HepG2 (cell line): ENCODE measurements around the gene PXDC1. TPM values are rescaled to one million over a fixed set of nuclear protein-coding genes. Genes with fewer than 3 reads are reported as not detected.
A peak's percentile ranks its signal among the peaks of the same experiment; 100 is the strongest.

Experiments used
- CBFB ChIP-seq: sonication (generic); formaldehyde crosslinking; IDR thresholded peaks from 2 replicates; pipeline ENCODE4 v1.4.0; 2020; ENCODE audit warnings: missing genetic modification reagents
- ETS1 ChIP-seq: sonication (generic); formaldehyde crosslinking; IDR thresholded peaks from 2 replicates; pipeline ENCODE4 v1.4.0; 2020; ENCODE audit warnings: missing genetic modification reagents
- GFI1 ChIP-seq: sonication (generic); formaldehyde crosslinking; IDR thresholded peaks from 2 replicates; pipeline ENCODE4 v1.5.0; 2020; ENCODE audit warnings: missing genetic modification reagents, mild to moderate bottlenecking, borderline replicate concordance
- HDAC1 ChIP-seq: sonication (generic); formaldehyde crosslinking; IDR thresholded peaks from 2 replicates; pipeline ENCODE4 v1.5.1; 2020; ENCODE audit warnings: mild to moderate bottlenecking, missing genetic modification reagents
- HES4 ChIP-seq: sonication (generic); formaldehyde crosslinking; IDR thresholded peaks from 2 replicates; pipeline ENCODE4 v1.9.0; 2021; ENCODE audit warnings: mild to moderate bottlenecking, missing genetic modification reagents, borderline replicate concordance
- HOXA5 ChIP-seq: sonication (generic); formaldehyde crosslinking; IDR thresholded peaks from 2 replicates; pipeline ENCODE4 v1.4.0; 2020; ENCODE audit warnings: missing genetic modification reagents
- IKZF5 ChIP-seq: IDR thresholded peaks from 2 replicates; pipeline ENCODE4 v1.6.1; 2018; ENCODE audit warnings: missing genetic modification reagents, mild to moderate bottlenecking, missing compliant biosample characterization
- KDM5B ChIP-seq: sonication (generic); formaldehyde crosslinking; IDR thresholded peaks from 2 replicates; pipeline ENCODE4 v1.4.0; 2020; ENCODE audit warnings: missing genetic modification reagents, mild to moderate bottlenecking, borderline replicate concordance
- MIER2 ChIP-seq: IDR thresholded peaks from 2 replicates; pipeline ENCODE4 v1.6.1; 2016; ENCODE audit warnings: missing biosample characterization, missing genetic modification reagents
- SMARCC2 ChIP-seq: fragments of 450-650 bp; IDR thresholded peaks from 2 replicates; pipeline ENCODE4 v1.6.1; 2017; ENCODE audit warnings: antibody characterized with exemption, mild to moderate bottlenecking
- SOX13 ChIP-seq, 3 experiments: fragments of 450-650 bp in 1 of 3; sonication (generic) in 1 of 3; formaldehyde crosslinking in 1 of 3; IDR thresholded peaks in 2 of 3; conservative IDR thresholded peaks in 1 of 3; 2 replicates each; pipeline versions ENCODE4 v1.5.0 to v1.6.1; 2016 to 2020; ENCODE audit warnings: antibody characterized with exemption in 1 of 3, mild to moderate bottlenecking in 1 of 3, missing compliant biosample characterization in 1 of 3, missing genetic modification reagents in 1 of 3, moderate library complexity in 1 of 3
- SP5 ChIP-seq: IDR thresholded peaks from 2 replicates; pipeline ENCODE4 v1.6.1; 2016; ENCODE audit warnings: low read depth, borderline replicate concordance
- TGIF2 ChIP-seq: IDR thresholded peaks from 2 replicates; pipeline ENCODE4 v1.6.1; 2016; ENCODE audit warnings: control low read depth, missing compliant biosample characterization
- ZBTB33 ChIP-seq: sonication (generic); formaldehyde crosslinking; IDR thresholded peaks from 2 replicates; pipeline ENCODE4 v1.4.0; 2020; ENCODE audit warnings: missing genetic modification reagents
- ZBTB38 ChIP-seq: sonication (generic); formaldehyde crosslinking; IDR thresholded peaks from 2 replicates; pipeline ENCODE4 v1.5.1; 2020; ENCODE audit warnings: mild to moderate bottlenecking, missing genetic modification reagents
- ZBTB4 ChIP-seq: sonication (generic); formaldehyde crosslinking; IDR thresholded peaks from 2 replicates; pipeline ENCODE4 v1.4.0; 2020; ENCODE audit warnings: missing genetic modification reagents, mild to moderate bottlenecking, borderline replicate concordance
- ZNF292 ChIP-seq: sonication (generic); formaldehyde crosslinking; IDR thresholded peaks from 2 replicates; pipeline ENCODE4 v1.8.1; 2022; ENCODE audit warnings: mild to moderate bottlenecking, low read depth, missing genetic modification reagents, borderline replicate concordance
- ZNF496 ChIP-seq: sonication (generic); formaldehyde crosslinking; IDR thresholded peaks from 2 replicates; pipeline ENCODE4 v1.8.1; 2023; ENCODE audit warnings: mild to moderate bottlenecking, moderate library complexity, missing genetic modification reagents; ENCODE audit not compliant: insufficient replicate concordance
- ZNF563 ChIP-seq: sonication (generic); formaldehyde crosslinking; IDR thresholded peaks from 2 replicates; pipeline ENCODE4 v1.8.0; 2022; ENCODE audit warnings: mild to moderate bottlenecking, moderate library complexity, missing genetic modification reagents
- polyA plus RNA-seq, 8 experiments: library from polyadenylated mRNA; depleted of rRNA in 3 of 8; stranded (reverse) in 7 of 8; unstranded in 1 of 8; fragments of >200 nt; fragmentation: Illumina TruSeq in 4 of 8; extraction: Trizol in 4 of 8; gene quantifications; 2 replicates each; pipeline versions ENCODE4 v1.2.1 to v1.2.3, GENCODE V29; 2011 to 2016; ENCODE audit warnings: low read depth in 4 of 8, missing spikeins in 1 of 8, mixed read lengths in 1 of 8; ENCODE audit not compliant: insufficient read depth in 1 of 8
- total RNA-seq, 5 experiments: library from RNA; depleted of rRNA; stranded (reverse); fragments of >200 nt; fragmentation: Illumina TruSeq; extraction: Trizol; gene quantifications; 2 replicates each; pipeline ENCODE4 v1.2.3, GENCODE V29; 2016; ENCODE audit warnings: low read depth in 1 of 5

Gene PXDC1
- total and polyA plus RNA-seq, 2 of the 13 experiments (the other 11 are each of a cell fraction or from before 2014, with no cell fraction given) = 32.4 to 34.7 TPM

- TF ChIP-seq ZBTB4 = peak; percentile 87; the same call in 1 of the 2 replicates
- no peak for TF ChIP-seq SOX13 (IDR thresholded peaks at IDR 0.05)
- TF ChIP-seq SOX13 (CRISPR knock-in tag; conservative IDR thresholded peaks at IDR 0.05 in 1 of 2, IDR thresholded peaks at IDR 0.05 in 1 of 2) = no peak
- 0 out of 2 replicates have a peak, but pooled peaks have one; percentile 9 for TF ChIP-seq ZNF292 (CRISPR knock-in tag)
- TF ChIP-seq TGIF2 (CRISPR knock-in tag) = no peak
- no peak for TF ChIP-seq MIER2 (CRISPR knock-in tag)
- no peak for TF ChIP-seq ZNF496 (CRISPR knock-in tag)
- peak; percentile 43; the same call in 1 of the 2 replicates for TF ChIP-seq HES4
- peak; percentile 58; the same call in 1 of the 2 replicates for TF ChIP-seq CBFB
- TF ChIP-seq ZBTB33 (CRISPR knock-in tag) = peak; percentile 80
- peak; percentile 21; the same call in 1 of the 2 replicates for TF ChIP-seq HDAC1 (CRISPR knock-in tag)
- TF ChIP-seq HOXA5 = no peak
- no peak for TF ChIP-seq SMARCC2
- TF ChIP-seq KDM5B = no peak
- TF ChIP-seq SP5 (CRISPR knock-in tag) = peak; percentile 52; the same call in 1 of the 2 replicates
- 0 out of 2 replicates have a peak, but pooled peaks have one; percentile 26 for TF ChIP-seq ZNF563 (CRISPR knock-in tag)
- TF ChIP-seq ZBTB38 (CRISPR knock-in tag) = peak; percentile 94
- peak; percentile 22; the same call in 1 of the 2 replicates for TF ChIP-seq IKZF5
- 0 out of 2 replicates have a peak, but pooled peaks have one; percentile 41 for TF ChIP-seq GFI1
- no peak for TF ChIP-seq ETS1
Measured at GRCh38 chr6:3749067-3749841, 2.3 kb downstream of the PXDC1 start (continued).
